ENCODE data around the gene WDR83. TPM values are rescaled to one million over a fixed set of nuclear protein-coding genes. Genes with fewer than 3 reads are reported as not detected.

Gene WDR83
- polyA plus RNA-seq, 3 donors: 7.9 to 9.9 (median 8.5) TPM

GRCh38 chr19:12672744-12673143, 6.1 kb downstream of the WDR83 start:
- Histone ChIP-seq H3K4me3 (replicated peaks in 1 of 3; ENCODE audit: low read depth in 2 of 3, low read length in 3 of 3) (no peak overlapping the region), H3K27ac (ENCODE audit: low read depth in 1 of 2, low read length in 2 of 2) (no peak overlapping the region), H3K79me2 (ENCODE audit: insufficient read depth, low read length) (peaks cover 34% of the 10 kb centered on the region), H3K4me1 (ENCODE audit: control insufficient read depth in 1 of 2, insufficient read depth in 2 of 2, low read length in 2 of 2) (peaks cover 22 to 34% of the 10 kb centered on the region in 2 donors), H3K9ac (ENCODE audit: insufficient read depth, low read length, poor library complexity, severe bottlenecking) (no peak overlapping the region), H3K4me2 (replicated peaks; ENCODE audit: extremely low read depth, low read length, poor library complexity, severe bottlenecking) (no peak overlapping the region), H2AFZ (ENCODE audit: insufficient read depth, low read depth, low read length, poor library complexity, severe bottlenecking) (no peak overlapping the region), H3K27me3 (ENCODE audit: control insufficient read depth in 2 of 2, insufficient read depth in 2 of 2, low read length in 2 of 2) (no peaks in the 10 kb centered on the region), H3K9me3 (replicated peaks in 1 of 2; ENCODE audit: control insufficient read depth in 1 of 2, insufficient read depth in 1 of 2, low read length in 2 of 2) (no peaks in the 10 kb centered on the region), H3K36me3 (replicated peaks in 1 of 2; ENCODE audit: control insufficient read depth in 1 of 2, insufficient read depth in 2 of 2, low read length in 2 of 2) (peaks cover 43 to 54% of the 10 kb centered on the region in 2 donors), H4K20me1 (ENCODE audit: insufficient read depth, low read length) (peaks cover 47% of the 10 kb centered on the region)
- TF ChIP-seq CTCF (IDR thresholded peaks at IDR 0.05): no peak
- intact Hi-C loops (cut with micrococcal nuclease): loop anchor here (1.0 to 2.0 kb wide), 2 partner anchors 108 kb away; no protein-coding TSS in a partner anchor
- Mint-ChIP-seq H3K9me3 (peaks cover 0 to 3% (median 0%) of the 10 kb centered on the region in 7 donors), H3K27ac (peak overlapping the region in 2 of 7 donors; percentile 48 to 63), H3K36me3 (peaks cover 49 to 64% of the 10 kb centered on the region in 2 donors), H3K27me3 (ENCODE audit: low read depth in 3 of 3) (no peaks in the 10 kb centered on the region), H3K4me3 (no peak overlapping the region), H3K4me1 (peaks cover 33% of the 10 kb centered on the region)
- 95% methylated on average over 3 of the region's 10 CpGs for WGBS (ENCODE audit: insufficient coverage)
- no peak for DNase-seq

- Mint-ChIP-seq H3K4me1 (peaks cover 19% of the 10 kb centered on the region), H3K27ac (peak overlapping the region in 1 of 7 donors; percentile 64), H3K27me3 (ENCODE audit: low read depth in 3 of 3) (no peaks in the 10 kb centered on the region), H3K4me3 (no peak overlapping the region), H3K9me3 (peaks cover 0 to 3% (median 0%) of the 10 kb centered on the region in 7 donors), H3K36me3 (peaks cover 64 to 83% of the 10 kb centered on the region in 2 donors)
- peaks cover 62% of the 10 kb centered on the region for H4K20me1 ChIP-seq (ENCODE audit: insufficient read depth, low read length)
- H3K79me2 ChIP-seq (ENCODE audit: insufficient read depth, low read length): peaks cover 21% of the 10 kb centered on the region
- no peaks in the 10 kb centered on the region for H3K9me3 ChIP-seq (replicated peaks in 1 of 2; ENCODE audit: control insufficient read depth in 1 of 2, insufficient read depth in 1 of 2, low read length in 2 of 2)
- peaks cover 60 to 79% of the 10 kb centered on the region in 2 donors for H3K36me3 ChIP-seq (replicated peaks in 1 of 2; ENCODE audit: control insufficient read depth in 1 of 2, insufficient read depth in 2 of 2, low read length in 2 of 2)
- peaks cover 6 to 14% of the 10 kb centered on the region in 2 donors for H3K4me1 ChIP-seq (ENCODE audit: control insufficient read depth in 1 of 2, insufficient read depth in 2 of 2, low read length in 2 of 2)
- intact Hi-C loops (cut with micrococcal nuclease): no loop called here
- WGBS (ENCODE audit: insufficient coverage): 100% methylated on average over 8 of the region's 10 CpGs
- no peak overlapping the region for H3K27ac ChIP-seq (ENCODE audit: low read depth in 1 of 2, low read length in 2 of 2)
- no peak overlapping the region for H3K4me2 ChIP-seq (replicated peaks; ENCODE audit: extremely low read depth, low read length, poor library complexity, severe bottlenecking)
- no peak overlapping the region for H3K4me3 ChIP-seq (replicated peaks in 1 of 3; ENCODE audit: low read depth in 2 of 3, low read length in 3 of 3)
- TF ChIP-seq CTCF (IDR thresholded peaks at IDR 0.05): no peak
- no peak for DNase-seq
- H3K27me3 ChIP-seq (ENCODE audit: control insufficient read depth in 2 of 2, insufficient read depth in 2 of 2, low read length in 2 of 2): no peaks in the 10 kb centered on the region
- H2AFZ ChIP-seq (ENCODE audit: insufficient read depth, low read depth, low read length, poor library complexity, severe bottlenecking): no peak overlapping the region
- no peak overlapping the region for H3K9ac ChIP-seq (ENCODE audit: insufficient read depth, low read length, poor library complexity, severe bottlenecking)
Measured at GRCh38 chr19:12675399-12675798, 8.8 kb downstream of the WDR83 start.
